GM19397 (cell line): ENCODE data around the gene MRPS7.

Experiments used
- ATAC-seq: cut with Tn5 transposase; IDR thresholded peaks from one replicate; pipeline ENCODE4 v1.9.1; 2021; ENCODE audit warnings: mild to moderate bottlenecking, moderate library complexity; ENCODE audit not compliant: unreplicated experiment

The MRPS7 gene

DNA sequence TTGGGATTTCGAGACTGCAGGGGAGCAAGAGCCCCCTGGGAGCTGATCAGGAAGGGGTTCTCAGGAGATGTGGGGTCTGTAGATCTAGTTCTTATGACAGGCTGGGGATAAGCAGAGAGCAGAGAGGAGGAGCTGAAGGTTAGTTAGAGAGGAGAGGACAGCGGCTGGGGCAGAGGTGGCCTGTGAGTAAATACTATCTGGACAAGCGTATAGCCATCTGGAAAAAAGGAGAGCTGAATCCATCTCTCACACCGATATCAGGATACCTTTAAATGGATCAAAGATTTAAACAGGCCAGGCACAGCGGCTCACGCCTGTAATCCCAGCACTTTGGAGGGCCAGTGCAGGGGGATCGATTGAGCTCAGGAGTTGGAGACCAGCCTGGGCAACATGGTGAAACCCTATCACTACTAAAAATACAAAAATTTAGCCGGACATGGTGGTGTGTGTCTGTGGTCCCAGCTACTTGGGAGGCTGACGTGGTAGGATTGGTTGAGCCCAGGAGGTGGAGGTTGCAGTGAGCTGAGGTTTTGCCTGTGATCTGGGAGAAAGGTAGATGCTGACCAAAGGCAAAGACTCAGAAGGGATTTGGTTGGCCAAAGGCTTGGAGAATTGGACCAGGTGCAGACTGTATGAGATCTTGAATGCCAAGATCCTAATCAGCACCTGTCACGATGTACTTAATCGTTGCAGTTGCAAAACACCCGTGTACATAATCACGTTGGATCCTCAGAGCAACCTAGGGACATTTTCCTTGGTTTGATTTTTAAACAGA is 46.5 kb downstream of the MRPS7 start:
- ATAC-seq, result no peak

DNA sequence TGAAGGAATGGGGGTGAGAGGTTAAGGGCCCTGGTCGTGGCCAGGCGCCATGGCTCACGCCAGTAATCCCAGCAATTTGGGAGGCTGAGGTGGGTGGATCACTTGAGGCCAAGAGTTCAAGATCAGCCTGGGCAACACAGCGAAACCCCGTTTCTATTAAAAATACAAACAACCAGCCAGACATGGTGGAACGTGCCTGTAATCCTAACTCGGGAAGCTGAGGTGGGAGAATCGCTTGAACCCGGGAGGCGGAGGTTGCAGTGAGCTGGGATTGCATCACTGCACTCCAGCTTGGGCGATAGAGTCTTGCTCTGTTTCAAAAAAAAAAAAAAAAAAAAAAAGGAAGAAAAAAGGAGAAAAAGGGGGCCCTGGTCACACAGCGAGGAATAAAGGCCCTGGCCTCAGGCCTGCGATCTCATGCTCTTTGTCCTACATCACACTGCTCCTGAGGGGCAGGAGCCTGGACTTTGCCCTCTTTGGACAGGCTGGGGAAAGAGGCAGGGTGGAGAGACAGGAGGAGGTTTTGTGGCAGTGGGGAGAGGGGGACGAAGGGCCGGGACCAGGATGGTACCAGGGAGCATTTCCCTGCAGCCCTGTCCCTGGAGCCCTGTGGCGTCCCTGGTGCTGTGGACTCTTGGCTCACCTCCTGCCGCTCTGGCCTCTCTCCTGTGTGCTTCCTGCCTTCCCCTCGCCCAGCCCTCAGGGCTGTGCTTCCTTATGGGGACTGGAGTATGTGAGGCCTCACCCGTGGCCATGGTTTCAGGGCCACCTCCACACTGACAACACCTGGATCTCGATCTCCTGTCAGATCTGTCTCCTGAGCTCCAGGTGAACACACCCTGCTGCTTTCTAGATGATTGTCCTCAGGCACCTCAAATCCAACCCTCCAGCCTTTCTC is 47.3 kb downstream of the MRPS7 start:
- ATAC-seq, result no peak

DNA sequence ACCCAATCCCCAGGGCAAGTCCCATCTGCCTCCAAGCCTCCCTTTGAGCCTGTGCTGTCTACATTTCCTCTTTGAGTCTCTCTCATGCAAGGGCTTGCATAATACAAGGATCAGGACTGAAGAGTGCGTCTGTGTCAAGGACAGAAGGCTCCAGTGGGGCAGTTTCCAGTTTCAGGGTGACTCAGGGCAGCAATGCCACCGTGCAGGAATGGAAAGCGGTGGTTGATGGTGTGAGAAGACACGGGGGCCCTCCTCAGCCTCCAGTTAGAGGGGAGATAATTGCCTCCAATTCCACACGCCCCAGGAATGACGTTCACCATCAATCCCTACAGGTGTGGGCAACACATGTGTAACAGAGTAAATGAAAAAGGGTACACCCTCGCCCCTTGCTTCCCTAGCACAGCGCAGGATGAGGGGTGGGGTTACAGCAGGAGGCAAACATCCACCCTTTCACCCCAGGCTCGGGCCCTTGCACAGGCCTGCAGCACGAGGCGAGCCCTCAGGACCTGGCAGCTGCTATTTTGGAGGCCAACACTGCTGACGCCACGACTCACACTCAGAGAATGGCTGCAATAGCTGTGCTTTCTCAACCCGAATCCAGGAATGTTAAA is 52.4 kb downstream of the MRPS7 start:
- no peak for ATAC-seq

DNA sequence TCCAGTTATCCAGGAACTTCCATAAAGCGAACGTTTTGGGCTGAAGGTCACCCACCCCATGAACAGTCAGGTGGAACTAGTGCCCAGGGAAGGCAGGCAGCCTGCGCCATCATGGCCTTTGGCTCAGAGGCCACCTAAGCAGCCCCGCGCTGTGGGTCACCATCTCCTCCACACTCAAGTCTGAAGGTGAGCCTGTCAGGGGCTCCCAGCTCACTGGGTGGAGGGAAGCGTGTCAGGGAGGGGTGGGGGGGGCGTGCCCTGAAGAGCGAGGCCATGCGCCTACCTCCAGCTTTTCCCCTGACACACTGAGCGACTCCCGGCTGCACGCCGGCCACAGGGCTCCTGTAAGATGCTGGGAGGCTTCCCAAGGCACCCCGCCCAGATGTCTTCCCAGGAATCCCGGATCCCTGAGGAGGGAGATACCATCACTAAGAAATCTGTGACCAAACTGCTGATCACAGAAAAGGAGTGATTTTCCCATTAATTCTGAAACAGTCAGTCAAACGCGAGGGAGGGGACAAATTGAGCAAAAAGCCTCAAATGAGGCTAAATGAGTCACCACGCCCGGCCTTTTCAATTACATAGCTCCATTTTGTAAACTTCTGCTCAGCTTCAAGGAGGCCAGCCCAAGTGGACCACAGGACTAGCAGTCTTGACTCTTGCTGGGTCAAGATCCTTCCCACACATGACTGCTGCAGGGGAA is 54.0 kb downstream of the MRPS7 start:
- no peak for ATAC-seq
